NCI-H446 (cell line): ENCODE results near the gene BNC1.
"Not testable (repeated sequence)": the region's sequence is repeated elsewhere in the genome, so short reads cannot be mapped to it uniquely, and the experiment has no call there.

Source experiments
- DNase-seq, 2 experiments: peaks; one replicate each; lab custom pipeline; 2025; lab: John Stamatoyannopoulos, UW

Gene BNC1

GRCh38 chr15:83299462-83299861, 15.0 kb upstream of the BNC1 start:
- DNase-seq, result peak in 1 of 2 experiments; percentile 27

- DNase-seq, result no peak
These were observed 11.0 kb upstream of the BNC1 start for GRCh38 chr15:83295417-83295816.

GRCh38 chr15:83293201-83293600, 8.7 kb upstream of the BNC1 start:
- no peak for DNase-seq

GRCh38 chr15:83292317-83292716, 7.9 kb upstream of the BNC1 start:
- DNase-seq, result no peak

- DNase-seq, result no peak
These were observed 5.8 kb upstream of the BNC1 start for GRCh38 chr15:83290236-83290635.

DNA sequence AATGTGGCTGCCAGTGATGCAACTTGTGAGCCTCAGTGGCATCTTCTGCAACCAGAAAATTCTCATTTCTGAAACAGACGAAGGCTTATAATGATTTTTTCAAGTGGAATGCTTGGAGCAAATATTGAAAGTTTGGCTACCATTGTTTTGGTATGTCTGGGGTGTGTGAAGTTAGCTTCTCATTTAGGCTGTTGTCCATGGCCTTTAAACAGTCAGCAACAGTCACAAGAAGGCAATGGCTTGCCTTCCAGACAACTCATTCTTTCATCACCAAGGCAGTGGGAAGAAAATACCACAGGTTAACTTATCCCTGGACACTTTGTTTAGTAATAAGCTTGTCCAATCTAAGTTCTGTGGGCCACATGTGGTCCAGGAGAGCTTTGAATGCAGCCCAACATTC, 4.7 kb upstream of the BNC1 start:
- DNase-seq, result no peak

DNA sequence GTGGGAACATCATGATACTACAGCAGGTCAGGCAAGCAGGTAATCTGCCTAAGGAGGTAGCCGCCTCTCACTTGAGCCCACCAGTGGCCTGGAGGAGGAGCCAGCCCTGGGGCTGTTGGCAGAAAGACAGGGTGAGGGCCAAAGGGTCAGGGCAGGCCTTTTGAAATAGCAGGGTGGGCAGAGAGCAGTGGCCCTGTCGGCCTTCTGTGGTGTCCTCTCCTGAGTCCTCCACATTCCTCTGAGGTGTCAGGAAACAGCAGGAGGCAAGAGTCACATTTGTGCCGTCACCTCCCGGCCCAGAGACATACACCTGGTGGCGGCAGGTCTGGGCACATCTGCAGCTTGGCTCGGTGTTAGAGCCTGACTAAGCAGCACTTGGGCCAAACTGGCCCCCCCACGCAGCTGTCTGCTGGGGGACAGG, 3.9 kb upstream of the BNC1 start:
- DNase-seq, result no peak

GRCh38 chr15:83287541-83288027, 3.1 kb upstream of the BNC1 start:
- DNase-seq, result no peak

- DNase-seq, result no peak
These were observed 1.6 kb upstream of the BNC1 start for GRCh38 chr15:83285979-83286553.

DNA sequence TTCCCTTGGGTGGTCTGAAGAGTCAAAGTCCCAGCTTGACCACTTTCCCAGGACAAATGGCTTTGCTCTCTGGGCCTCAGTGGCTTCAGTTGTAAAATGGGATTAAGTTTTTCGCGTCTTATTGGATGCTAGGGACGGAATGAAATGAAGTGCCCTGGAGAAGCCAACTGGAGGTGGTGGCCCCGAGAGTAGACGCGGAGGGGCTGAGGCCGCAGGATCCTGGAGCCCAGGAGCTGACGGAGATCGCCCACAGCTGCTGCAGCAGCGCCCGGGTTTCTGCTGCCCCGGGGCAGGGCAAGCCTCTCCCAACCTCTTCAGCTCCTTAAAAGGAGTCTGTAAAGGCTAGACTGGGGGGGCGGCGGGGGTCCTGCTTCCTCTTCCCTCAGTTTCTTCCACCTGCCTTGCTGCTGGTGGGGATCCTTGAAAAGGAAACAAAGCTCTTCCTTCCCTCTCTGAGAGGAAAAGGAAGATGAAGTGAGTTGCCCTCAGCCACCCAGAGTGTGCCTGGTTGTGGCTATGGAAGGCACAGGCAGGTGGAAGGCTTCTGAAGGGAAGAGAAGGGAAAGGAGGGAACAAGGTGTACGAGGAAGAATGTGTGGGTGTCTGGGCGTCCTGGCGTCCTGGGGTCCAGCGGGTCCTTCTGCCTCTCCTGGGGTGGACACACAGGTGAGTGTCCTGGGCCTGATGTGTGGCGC, 967 bp upstream of the BNC1 start:
- no peak for DNase-seq

- DNase-seq, result no peak
These were observed 478 bp downstream of the BNC1 start for GRCh38 chr15:83283813-83284558.

DNA sequence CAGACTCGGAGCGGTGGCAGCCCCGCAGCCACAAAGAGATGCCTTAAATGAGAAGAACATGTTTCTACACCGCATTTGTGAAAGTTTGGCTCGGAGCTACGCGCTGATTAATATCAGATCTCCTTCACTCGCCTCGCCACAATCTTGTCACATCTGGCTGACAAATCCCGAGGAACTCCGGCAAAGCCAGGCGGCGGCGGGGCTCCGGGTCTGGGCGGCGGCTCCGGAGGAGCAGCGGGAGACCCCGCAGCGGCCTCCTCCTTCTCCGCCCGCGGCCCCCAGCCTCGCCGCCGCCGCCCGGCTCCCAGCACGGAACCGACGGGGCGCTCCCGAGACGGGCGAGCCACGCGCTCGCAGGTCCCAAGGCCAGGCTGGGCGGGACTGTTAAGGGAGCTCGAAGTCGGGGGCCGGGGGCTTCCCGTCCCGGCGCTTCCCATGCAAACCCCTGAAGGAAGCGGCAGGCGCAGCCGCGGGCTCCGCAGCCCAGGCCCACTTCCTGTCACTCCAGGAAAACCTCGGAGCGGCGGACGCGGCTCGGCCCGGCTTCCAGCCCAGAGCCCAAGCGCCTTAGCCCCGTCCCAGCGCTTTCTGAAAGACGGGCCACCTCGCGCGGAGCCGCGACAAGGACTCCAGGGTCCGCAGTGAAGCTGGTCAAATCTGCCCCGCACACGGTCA, 1.2 kb downstream of the BNC1 start:
- DNase-seq, result no peak

- no peak for DNase-seq
These were observed 1.7 kb downstream of the BNC1 start for GRCh38 chr15:83282776-83283137.

GRCh38 chr15:83282141-83282540, 2.3 kb downstream of the BNC1 start:
- DNase-seq, result no peak

- no peak for DNase-seq
These were observed 6.3 kb downstream of the BNC1 start for GRCh38 chr15:83278191-83278590.

- no peak for DNase-seq
These were observed 7.8 kb downstream of the BNC1 start for GRCh38 chr15:83276661-83277060.

- DNase-seq, result no peak
These were observed 9.1 kb downstream of the BNC1 start for GRCh38 chr15:83275412-83275811.

GRCh38 chr15:83270176-83270575, 14.3 kb downstream of the BNC1 start:
- no peak for DNase-seq

GRCh38 chr15:83268147-83268546, 16.3 kb downstream of the BNC1 start:
- DNase-seq, result no peak

DNA sequence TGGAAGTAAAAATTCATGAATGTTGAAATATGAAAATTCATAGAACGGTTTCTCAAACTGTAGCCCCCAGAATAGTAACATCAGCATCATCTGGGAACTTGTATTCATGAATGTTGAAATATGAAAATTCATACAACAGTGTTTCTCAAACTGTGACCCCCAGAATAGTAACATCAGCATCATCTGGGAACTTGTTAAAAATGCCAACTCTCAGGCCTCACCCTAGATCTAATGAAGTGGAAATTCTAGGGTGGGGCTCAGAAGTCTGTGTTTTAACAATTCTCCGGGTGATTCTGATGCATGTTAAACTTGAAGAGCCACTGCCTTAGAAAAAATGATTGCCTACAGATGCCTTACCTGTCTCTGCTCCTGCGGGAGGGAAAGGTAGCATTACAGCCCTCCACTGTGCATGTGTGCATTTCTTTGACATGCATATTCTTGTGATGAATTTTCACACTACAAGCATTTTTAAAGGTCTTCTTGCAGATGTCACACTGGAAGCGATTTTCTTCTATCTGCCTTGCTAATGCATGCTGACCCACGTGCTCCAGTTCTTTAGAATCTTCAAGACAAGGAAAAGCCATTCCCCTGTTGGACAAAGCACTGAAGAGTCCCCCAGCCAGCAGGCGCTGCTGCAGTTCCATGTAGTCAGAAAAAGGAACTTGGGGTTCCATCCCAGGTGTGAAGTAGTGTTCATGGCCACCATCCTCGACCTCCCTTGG, 21.7 kb downstream of the BNC1 start:
- no peak for DNase-seq

DNA sequence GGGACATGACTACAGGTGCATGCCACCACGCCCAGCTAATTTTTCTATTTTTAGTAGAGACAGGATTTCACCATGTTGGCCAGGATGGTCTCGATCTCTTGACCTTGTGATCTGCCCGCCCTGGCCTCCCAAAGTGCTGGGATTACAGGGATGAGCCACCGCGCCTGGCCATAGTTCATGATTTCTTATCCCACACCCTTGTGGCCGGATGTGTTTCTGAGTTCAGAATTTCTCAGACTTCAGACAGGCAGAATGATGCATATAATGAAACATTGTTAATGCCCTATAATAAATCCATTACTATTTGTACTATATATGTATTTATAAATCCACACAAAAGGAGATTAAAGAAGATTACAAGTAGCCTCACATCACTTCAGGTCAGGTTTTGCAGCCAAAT, 22.3 kb downstream of the BNC1 start:
- DNase-seq, result not testable (repeated sequence)

DNA sequence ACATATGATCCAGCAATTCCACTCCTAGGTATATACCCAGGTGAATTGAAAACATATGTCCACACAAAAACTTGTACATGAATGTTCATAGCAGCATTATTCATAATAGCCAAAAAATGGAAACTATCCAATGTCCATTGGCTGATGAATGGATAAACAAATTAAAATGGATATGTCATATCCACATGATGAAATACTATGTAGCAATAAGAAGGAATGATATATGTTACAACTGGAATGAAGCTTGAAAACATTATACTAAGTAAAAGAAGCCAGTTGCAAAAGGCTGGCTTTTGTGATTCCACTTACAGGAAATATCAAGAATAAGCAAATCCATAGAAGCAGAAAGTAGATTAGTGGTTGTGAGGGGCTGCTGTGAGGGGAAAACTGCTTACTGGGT, 33.7 kb downstream of the BNC1 start:
- DNase-seq, result no peak
